Measurements from ENCODE around the gene THAP11. TPM values are rescaled to one million over a fixed set of nuclear protein-coding genes. Genes with fewer than 3 reads are reported as not detected.

THAP11 gene
- total and polyA plus RNA-seq, 2 of the 13 experiments (the other 11 are each of a cell fraction or from before 2014, with no cell fraction given): 44.2 to 53.4 TPM

DNA sequence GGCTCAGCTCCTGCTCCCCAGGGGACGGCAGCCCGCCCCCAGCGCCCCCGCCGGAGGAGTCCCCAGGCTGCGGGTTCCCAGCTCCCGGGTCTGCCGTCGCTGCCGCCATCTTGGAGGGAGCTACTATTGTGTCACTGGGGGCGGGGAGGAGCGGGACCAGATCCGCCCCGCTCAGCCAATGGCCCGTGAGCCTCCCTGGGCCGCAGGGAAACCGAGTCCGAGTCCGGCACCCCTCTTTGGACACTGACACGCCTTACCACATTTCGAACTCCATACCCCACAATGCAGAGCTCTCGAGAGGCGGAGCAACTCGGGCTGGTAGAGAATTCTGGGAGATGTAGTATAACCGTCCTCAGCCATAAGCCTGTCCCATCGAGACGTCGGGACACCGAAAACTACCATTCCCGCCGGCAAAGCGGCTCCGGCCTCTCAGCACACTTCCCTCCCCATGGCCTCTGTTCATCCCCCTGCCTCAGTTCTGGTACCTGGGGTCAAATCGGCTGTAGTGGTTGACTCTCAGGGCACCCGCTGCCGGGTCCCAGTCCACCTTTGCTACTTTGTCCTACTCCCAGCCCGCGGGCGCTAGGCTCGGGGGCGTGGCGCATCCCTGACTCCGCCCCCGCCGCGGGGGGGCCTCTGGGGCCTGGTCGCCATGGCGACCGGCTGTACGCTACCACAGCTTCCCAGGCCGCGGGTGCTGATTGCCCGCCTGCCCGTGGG is 35.5 kb upstream of the THAP11 start, which contains the start of the genes RANBP10 and TSNAXIP1 (continued):
- TF ChIP-seq MAX (IDR thresholded peaks at IDR 0.05): peak; percentile 52; the same call in 1 of the 2 replicates
- TF ChIP-seq, protein P1, sequence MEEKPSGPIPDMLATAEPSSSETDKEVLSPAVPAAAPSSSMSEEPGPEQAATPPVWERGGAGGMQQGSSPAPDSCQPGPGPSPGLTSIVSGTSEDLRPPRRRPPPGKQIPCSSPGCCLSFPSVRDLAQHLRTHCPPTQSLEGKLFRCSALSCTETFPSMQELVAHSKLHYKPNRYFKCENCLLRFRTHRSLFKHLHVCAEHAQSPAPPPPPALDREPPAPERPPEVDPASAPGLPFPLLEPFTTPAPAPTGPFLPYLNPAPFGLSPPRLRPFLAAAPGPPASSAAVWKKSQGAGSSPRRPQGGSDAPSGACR (CRISPR knock-in tag; IDR thresholded peaks at IDR 0.05): peak; percentile 68; the same call in 1 of the 2 replicates
- TF ChIP-seq, protein P2, sequence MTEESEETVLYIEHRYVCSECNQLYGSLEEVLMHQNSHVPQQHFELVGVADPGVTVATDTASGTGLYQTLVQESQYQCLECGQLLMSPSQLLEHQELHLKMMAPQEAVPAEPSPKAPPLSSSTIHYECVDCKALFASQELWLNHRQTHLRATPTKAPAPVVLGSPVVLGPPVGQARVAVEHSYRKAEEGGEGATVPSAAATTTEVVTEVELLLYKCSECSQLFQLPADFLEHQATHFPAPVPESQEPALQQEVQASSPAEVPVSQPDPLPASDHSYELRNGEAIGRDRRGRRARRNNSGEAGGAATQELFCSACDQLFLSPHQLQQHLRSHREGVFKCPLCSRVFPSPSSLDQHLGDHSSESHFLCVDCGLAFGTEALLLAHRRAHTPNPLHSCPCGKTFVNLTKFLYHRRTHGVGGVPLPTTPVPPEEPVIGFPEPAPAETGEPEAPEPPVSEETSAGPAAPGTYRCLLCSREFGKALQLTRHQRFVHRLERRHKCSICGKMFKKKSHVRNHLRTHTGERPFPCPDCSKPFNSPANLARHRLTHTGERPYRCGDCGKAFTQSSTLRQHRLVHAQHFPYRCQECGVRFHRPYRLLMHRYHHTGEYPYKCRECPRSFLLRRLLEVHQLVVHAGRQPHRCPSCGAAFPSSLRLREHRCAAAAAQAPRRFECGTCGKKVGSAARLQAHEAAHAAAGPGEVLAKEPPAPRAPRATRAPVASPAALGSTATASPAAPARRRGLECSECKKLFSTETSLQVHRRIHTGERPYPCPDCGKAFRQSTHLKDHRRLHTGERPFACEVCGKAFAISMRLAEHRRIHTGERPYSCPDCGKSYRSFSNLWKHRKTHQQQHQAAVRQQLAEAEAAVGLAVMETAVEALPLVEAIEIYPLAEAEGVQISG (CRISPR knock-in tag; IDR thresholded peaks at IDR 0.05): peak; percentile 82
- no peak for TF ChIP-seq JARID2 (CRISPR knock-in tag; IDR thresholded peaks at IDR 0.05; ENCODE audit: insufficient replicate concordance)
- TF ChIP-seq, protein P3, sequence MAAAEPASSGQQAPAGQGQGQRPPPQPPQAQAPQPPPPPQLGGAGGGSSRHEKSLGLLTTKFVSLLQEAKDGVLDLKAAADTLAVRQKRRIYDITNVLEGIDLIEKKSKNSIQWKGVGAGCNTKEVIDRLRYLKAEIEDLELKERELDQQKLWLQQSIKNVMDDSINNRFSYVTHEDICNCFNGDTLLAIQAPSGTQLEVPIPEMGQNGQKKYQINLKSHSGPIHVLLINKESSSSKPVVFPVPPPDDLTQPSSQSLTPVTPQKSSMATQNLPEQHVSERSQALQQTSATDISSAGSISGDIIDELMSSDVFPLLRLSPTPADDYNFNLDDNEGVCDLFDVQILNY (CRISPR knock-in tag; conservative IDR thresholded peaks at IDR 0.05): peak; percentile 39; the same call in 1 of the 2 replicates
- peak; percentile 1; the same call in 1 of the 2 replicates for TF ChIP-seq FOXO1 (CRISPR knock-in tag; IDR thresholded peaks at IDR 0.05)
- TF ChIP-seq, protein P4, sequence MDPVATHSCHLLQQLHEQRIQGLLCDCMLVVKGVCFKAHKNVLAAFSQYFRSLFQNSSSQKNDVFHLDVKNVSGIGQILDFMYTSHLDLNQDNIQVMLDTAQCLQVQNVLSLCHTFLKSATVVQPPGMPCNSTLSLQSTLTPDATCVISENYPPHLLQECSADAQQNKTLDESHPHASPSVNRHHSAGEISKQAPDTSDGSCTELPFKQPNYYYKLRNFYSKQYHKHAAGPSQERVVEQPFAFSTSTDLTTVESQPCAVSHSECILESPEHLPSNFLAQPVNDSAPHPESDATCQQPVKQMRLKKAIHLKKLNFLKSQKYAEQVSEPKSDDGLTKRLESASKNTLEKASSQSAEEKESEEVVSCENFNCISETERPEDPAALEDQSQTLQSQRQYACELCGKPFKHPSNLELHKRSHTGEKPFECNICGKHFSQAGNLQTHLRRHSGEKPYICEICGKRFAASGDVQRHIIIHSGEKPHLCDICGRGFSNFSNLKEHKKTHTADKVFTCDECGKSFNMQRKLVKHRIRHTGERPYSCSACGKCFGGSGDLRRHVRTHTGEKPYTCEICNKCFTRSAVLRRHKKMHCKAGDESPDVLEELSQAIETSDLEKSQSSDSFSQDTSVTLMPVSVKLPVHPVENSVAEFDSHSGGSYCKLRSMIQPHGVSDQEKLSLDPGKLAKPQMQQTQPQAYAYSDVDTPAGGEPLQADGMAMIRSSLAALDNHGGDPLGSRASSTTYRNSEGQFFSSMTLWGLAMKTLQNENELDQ (CRISPR knock-in tag; IDR thresholded peaks at IDR 0.05; ENCODE audit: borderline replicate concordance): no peak
- TF ChIP-seq, protein P5, sequence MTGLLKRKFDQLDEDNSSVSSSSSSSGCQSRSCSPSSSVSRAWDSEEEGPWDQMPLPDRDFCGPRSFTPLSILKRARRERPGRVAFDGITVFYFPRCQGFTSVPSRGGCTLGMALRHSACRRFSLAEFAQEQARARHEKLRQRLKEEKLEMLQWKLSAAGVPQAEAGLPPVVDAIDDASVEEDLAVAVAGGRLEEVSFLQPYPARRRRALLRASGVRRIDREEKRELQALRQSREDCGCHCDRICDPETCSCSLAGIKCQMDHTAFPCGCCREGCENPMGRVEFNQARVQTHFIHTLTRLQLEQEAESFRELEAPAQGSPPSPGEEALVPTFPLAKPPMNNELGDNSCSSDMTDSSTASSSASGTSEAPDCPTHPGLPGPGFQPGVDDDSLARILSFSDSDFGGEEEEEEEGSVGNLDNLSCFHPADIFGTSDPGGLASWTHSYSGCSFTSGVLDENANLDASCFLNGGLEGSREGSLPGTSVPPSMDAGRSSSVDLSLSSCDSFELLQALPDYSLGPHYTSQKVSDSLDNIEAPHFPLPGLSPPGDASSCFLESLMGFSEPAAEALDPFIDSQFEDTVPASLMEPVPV (CRISPR knock-in tag; IDR thresholded peaks at IDR 0.05): no peak
- no peak for TF ChIP-seq ZC3H4 (CRISPR knock-in tag; IDR thresholded peaks at IDR 0.05; ENCODE audit: borderline replicate concordance)
- TF ChIP-seq ZNF879 (CRISPR knock-in tag; IDR thresholded peaks at IDR 0.05): peak; percentile 47; the same call in 1 of the 2 replicates
- TF ChIP-seq ZNF329 (CRISPR knock-in tag; IDR thresholded peaks at IDR 0.05; ENCODE audit: low read depth): 0 out of 2 replicates have a peak, but pooled peaks have one; percentile 33
- TF ChIP-seq MATR3 (CRISPR knock-in tag; IDR thresholded peaks at IDR 0.05): no peak
- TF ChIP-seq ZNF841 (CRISPR knock-in tag; IDR thresholded peaks at IDR 0.05; ENCODE audit: borderline replicate concordance): no peak
- TF ChIP-seq SKI (IDR thresholded peaks at IDR 0.05; ENCODE audit: partially characterized antibody): peak; percentile 11
- TF ChIP-seq ZKSCAN1 (IDR thresholded peaks at IDR 0.05; ENCODE audit: low read length): no peak
- TF ChIP-seq ZNF44 (CRISPR knock-in tag; IDR thresholded peaks at IDR 0.05): peak; percentile 96
- TF ChIP-seq SALL2 (CRISPR knock-in tag; IDR thresholded peaks at IDR 0.05): peak; percentile 79; the same call in 1 of the 2 replicates
- TF ChIP-seq RARG (CRISPR knock-in tag; IDR thresholded peaks at IDR 0.05; ENCODE audit: low read depth): no peak
- no peak for TF ChIP-seq ATF7 (IDR thresholded peaks at IDR 0.05)
- TF ChIP-seq ATF7 (CRISPR knock-in tag; IDR thresholded peaks at IDR 0.05): no peak
- TF ChIP-seq ZNF225 (CRISPR knock-in tag; IDR thresholded peaks at IDR 0.05): peak; percentile 9; the same call in 1 of the 2 replicates
- TF ChIP-seq ZNF264 (CRISPR knock-in tag; IDR thresholded peaks at IDR 0.05): peak; percentile 31; the same call in 1 of the 2 replicates

Measured in HepG2 (cell line).